SK-N-SH treated with all-trans-retinoic acid at 6 μM for 48 hours (cell line): ENCODE data around the gene BCAS4.

ENCODE experiments used
- ATAC-seq: fragments of 200-7000 bp; cut with Tn5 transposase; 3 replicates; pipeline ENCODE4 v1.9.1; 2020; ENCODE audit warnings: mild to moderate bottlenecking, moderate library complexity
- ARNTL ChIP-seq: fragments of 450-650 bp; formaldehyde crosslinking; IDR thresholded peaks from 2 replicates; pipeline ENCODE4 v1.5.0; 2020; ENCODE audit warnings: low read depth, mild to moderate bottlenecking, moderate library complexity, borderline replicate concordance
- BACH2 ChIP-seq: fragments of 250-450 bp; sonication (Bioruptor Pico); IDR thresholded peaks from 2 replicates; pipeline ENCODE4 v1.9.0; 2021; ENCODE audit warnings: mild to moderate bottlenecking, borderline replicate concordance
- CSDC2 ChIP-seq: fragments of 250-450 bp; sonication (Bioruptor Pico); IDR thresholded peaks from 2 replicates; pipeline ENCODE4 v1.5.0; 2020; ENCODE audit warnings: mild to moderate bottlenecking, moderate library complexity
- ESRRG ChIP-seq: fragments of 250-450 bp; sonication (Bioruptor Pico); IDR thresholded peaks from 2 replicates; pipeline ENCODE4 v1.6.1; 2021; ENCODE audit warnings: mild to moderate bottlenecking
- GLIS3 ChIP-seq: fragments of 250-450 bp; sonication (Bioruptor Pico); IDR thresholded peaks from 2 replicates; pipeline ENCODE4 v1.5.0; 2020; ENCODE audit warnings: mild to moderate bottlenecking, moderate library complexity
- ISL1 ChIP-seq: fragments of 250-450 bp; sonication (Bioruptor Pico); IDR thresholded peaks from 2 replicates; pipeline ENCODE4 v2.1.2; 2022; ENCODE audit warnings: mild to moderate bottlenecking, moderate library complexity
- OSR1 ChIP-seq: fragments of 250-450 bp; sonication (Bioruptor Pico); IDR thresholded peaks from 2 replicates; pipeline ENCODE4 v1.8.0; 2022; ENCODE audit warnings: moderate library complexity, mild to moderate bottlenecking, inconsistent platforms
- PATZ1 ChIP-seq: fragments of 250-450 bp; sonication (Bioruptor Pico); IDR thresholded peaks from 2 replicates; pipeline ENCODE4 v1.8.0; 2020; ENCODE audit warnings: mild to moderate bottlenecking, moderate library complexity, borderline replicate concordance
- PPARA ChIP-seq: fragments of 250-450 bp; sonication (Bioruptor Pico); IDR thresholded peaks from 2 replicates; pipeline ENCODE4 v1.5.0; 2020; ENCODE audit warnings: mild to moderate bottlenecking, borderline replicate concordance
- RARB ChIP-seq: fragments of 250-450 bp; sonication (Bioruptor Pico); IDR thresholded peaks from 2 replicates; pipeline ENCODE4 v1.8.0; 2021; ENCODE audit warnings: mild to moderate bottlenecking, moderate library complexity
- SNAI2 ChIP-seq: fragments of 250-450 bp; sonication (Bioruptor Pico); IDR thresholded peaks from 2 replicates; pipeline ENCODE4 v1.5.0; 2020; ENCODE audit warnings: mild to moderate bottlenecking, moderate library complexity
- TCF4 ChIP-seq: fragments of 250-450 bp; sonication (Bioruptor Pico); IDR thresholded peaks from 2 replicates; pipeline ENCODE4 v1.8.0; 2021; ENCODE audit warnings: mild to moderate bottlenecking, moderate library complexity, borderline replicate concordance
- TOX ChIP-seq: fragments of 250-450 bp; sonication (Bioruptor Pico); IDR thresholded peaks from 2 replicates; pipeline ENCODE4 v1.8.0; 2021; ENCODE audit warnings: mild to moderate bottlenecking, moderate library complexity, borderline replicate concordance
- TSHZ2 ChIP-seq: fragments of 250-450 bp; sonication (Bioruptor Pico); IDR thresholded peaks from 2 replicates; pipeline ENCODE4 v1.5.0; 2020; ENCODE audit warnings: mild to moderate bottlenecking, moderate library complexity
- ZFP3 ChIP-seq: fragments of 250-450 bp; sonication (Bioruptor Pico); IDR thresholded peaks from 2 replicates; pipeline ENCODE4 v1.5.0; 2020; ENCODE audit warnings: mild to moderate bottlenecking, moderate library complexity
- ZFP30 ChIP-seq: fragments of 450-650 bp; formaldehyde crosslinking; IDR thresholded peaks from 2 replicates; pipeline ENCODE4 v1.5.0; 2022; ENCODE audit warnings: mild to moderate bottlenecking, moderate library complexity
- ZNF565 ChIP-seq: fragments of 450-650 bp; formaldehyde crosslinking; conservative IDR thresholded peaks from 2 replicates; pipeline ENCODE4 v1.5.0; 2020; ENCODE audit warnings: low read depth, mild to moderate bottlenecking, moderate library complexity
- ZNF8 ChIP-seq: fragments of 450-650 bp; formaldehyde crosslinking; IDR thresholded peaks from 2 replicates; pipeline ENCODE4 v1.5.0; 2020; ENCODE audit warnings: mild to moderate bottlenecking, moderate library complexity
- TF ChIP-seq, protein P1 (sequence below): fragments of 250-450 bp; sonication (Bioruptor Pico); IDR thresholded peaks from 2 replicates; pipeline ENCODE4 v1.5.1; 2021; ENCODE audit warnings: mild to moderate bottlenecking, moderate library complexity
- TF ChIP-seq, protein P2 (sequence below): fragments of 250-450 bp; sonication (Bioruptor Pico); IDR thresholded peaks from 2 replicates; pipeline ENCODE4 v1.5.1; 2020; ENCODE audit warnings: low read depth, mild to moderate bottlenecking, moderate library complexity
- TF ChIP-seq, protein P3 (sequence below): fragments of 250-450 bp; sonication (Bioruptor Pico); IDR thresholded peaks from 2 replicates; pipeline ENCODE4 v1.8.0; 2021; ENCODE audit warnings: low read depth, mild to moderate bottlenecking, moderate library complexity, borderline replicate concordance

Gene BCAS4

GRCh38 chr20:50746138-50746940 is 48.5 kb upstream of the BCAS4 start:
- no peak for ATAC-seq
- no peak for TF ChIP-seq SNAI2 (CRISPR knock-in tag)
- TF ChIP-seq RARB (CRISPR knock-in tag) = no peak
- no peak for TF ChIP-seq TOX (CRISPR knock-in tag)
- TF ChIP-seq ZFP30 (CRISPR knock-in tag) = no peak
- no peak for TF ChIP-seq OSR1
- no peak for TF ChIP-seq BACH2
- TF ChIP-seq, protein P1, sequence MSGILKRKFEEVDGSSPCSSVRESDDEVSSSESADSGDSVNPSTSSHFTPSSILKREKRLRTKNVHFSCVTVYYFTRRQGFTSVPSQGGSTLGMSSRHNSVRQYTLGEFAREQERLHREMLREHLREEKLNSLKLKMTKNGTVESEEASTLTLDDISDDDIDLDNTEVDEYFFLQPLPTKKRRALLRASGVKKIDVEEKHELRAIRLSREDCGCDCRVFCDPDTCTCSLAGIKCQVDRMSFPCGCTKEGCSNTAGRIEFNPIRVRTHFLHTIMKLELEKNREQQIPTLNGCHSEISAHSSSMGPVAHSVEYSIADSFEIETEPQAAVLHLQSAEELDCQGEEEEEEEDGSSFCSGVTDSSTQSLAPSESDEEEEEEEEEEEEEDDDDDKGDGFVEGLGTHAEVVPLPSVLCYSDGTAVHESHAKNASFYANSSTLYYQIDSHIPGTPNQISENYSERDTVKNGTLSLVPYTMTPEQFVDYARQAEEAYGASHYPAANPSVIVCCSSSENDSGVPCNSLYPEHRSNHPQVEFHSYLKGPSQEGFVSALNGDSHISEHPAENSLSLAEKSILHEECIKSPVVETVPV = no peak
- no peak for TF ChIP-seq GLIS3

GRCh38 chr20:50747275-50747674 is 47.6 kb upstream of the BCAS4 start:
- no peak for ATAC-seq
- no peak for TF ChIP-seq PATZ1 (CRISPR knock-in tag)
- no peak for TF ChIP-seq PPARA (CRISPR knock-in tag)
- TF ChIP-seq ISL1 = no peak
- no peak for TF ChIP-seq ZNF8 (CRISPR knock-in tag)
- no peak for TF ChIP-seq ZFP3 (CRISPR knock-in tag)
- no peak for TF ChIP-seq ZFP30 (CRISPR knock-in tag)
- TF ChIP-seq, protein P1 = no peak

- no peak for ATAC-seq
Measured at GRCh38 chr20:50750145-50750671, 44.7 kb upstream of the BCAS4 start.

More at GRCh38 chr20:50750145-50750671, 44.7 kb upstream of the BCAS4 start:
- TF ChIP-seq PATZ1 (CRISPR knock-in tag) (no peak), RARB (CRISPR knock-in tag) (no peak), ISL1 (no peak), ZFP3 (CRISPR knock-in tag) (no peak), ZFP30 (CRISPR knock-in tag) (no peak), ZNF565 (CRISPR knock-in tag) (no peak), TCF4 (CRISPR knock-in tag) (no peak), BACH2 (no peak), PPARA (CRISPR knock-in tag) (no peak), TSHZ2 (CRISPR knock-in tag) (no peak), TOX (CRISPR knock-in tag) (no peak), ZNF8 (CRISPR knock-in tag) (no peak), CSDC2 (CRISPR knock-in tag) (no peak), ESRRG (CRISPR knock-in tag) (no peak), ARNTL (CRISPR knock-in tag) (no peak)
- TF ChIP-seq, protein P2, sequence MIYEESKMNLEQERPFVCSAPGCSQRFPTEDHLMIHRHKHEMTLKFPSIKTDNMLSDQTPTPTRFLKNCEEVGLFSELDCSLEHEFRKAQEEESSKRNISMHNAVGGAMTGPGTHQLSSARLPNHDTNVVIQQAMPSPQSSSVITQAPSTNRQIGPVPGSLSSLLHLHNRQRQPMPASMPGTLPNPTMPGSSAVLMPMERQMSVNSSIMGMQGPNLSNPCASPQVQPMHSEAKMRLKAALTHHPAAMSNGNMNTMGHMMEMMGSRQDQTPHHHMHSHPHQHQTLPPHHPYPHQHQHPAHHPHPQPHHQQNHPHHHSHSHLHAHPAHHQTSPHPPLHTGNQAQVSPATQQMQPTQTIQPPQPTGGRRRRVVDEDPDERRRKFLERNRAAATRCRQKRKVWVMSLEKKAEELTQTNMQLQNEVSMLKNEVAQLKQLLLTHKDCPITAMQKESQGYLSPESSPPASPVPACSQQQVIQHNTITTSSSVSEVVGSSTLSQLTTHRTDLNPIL (CRISPR knock-in tag) = no peak
- TF ChIP-seq, protein P3, sequence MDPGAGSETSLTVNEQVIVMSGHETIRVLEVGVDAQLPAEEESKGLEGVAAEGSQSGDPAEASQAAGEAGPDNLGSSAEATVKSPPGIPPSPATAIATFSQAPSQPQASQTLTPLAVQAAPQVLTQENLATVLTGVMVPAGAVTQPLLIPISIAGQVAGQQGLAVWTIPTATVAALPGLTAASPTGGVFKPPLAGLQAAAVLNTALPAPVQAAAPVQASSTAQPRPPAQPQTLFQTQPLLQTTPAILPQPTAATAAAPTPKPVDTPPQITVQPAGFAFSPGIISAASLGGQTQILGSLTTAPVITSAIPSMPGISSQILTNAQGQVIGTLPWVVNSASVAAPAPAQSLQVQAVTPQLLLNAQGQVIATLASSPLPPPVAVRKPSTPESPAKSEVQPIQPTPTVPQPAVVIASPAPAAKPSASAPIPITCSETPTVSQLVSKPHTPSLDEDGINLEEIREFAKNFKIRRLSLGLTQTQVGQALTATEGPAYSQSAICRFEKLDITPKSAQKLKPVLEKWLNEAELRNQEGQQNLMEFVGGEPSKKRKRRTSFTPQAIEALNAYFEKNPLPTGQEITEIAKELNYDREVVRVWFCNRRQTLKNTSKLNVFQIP (CRISPR knock-in tag) = no peak
- TF ChIP-seq, protein P1 = no peak
